ENCODE data around the gene PTPRM. TPM values are rescaled to one million over a fixed set of nuclear protein-coding genes. Genes with fewer than 3 reads are reported as not detected.
A peak's percentile ranks its signal among the peaks of the same experiment; 100 is the strongest.

Gene PTPRM
- total RNA-seq, 1 donor = 84.7 TPM

DNA sequence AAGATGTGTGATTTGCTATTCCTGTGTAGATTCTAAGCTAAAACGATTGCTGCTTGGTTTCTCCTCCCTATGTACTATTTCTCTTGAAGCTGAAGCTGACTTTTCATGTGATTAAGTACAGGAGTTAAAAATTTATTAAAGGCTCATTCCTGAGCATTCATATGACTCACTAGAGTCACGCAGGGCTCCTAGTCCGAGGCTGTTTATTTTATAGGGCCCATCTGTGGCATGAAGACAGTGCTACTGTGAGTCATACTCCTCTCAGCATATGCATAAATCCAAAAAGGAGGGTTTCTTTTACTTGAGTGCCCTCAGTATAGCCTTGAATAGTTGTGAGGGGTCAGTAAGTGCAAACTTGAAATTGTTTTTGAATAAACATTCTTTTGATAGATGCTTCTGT is 378.8 kb downstream of the PTPRM start:
- no peaks in the 10 kb centered on the region for H3K9me3 ChIP-seq (ENCODE audit: low read depth, low read length)
- no peaks in the 10 kb centered on the region for H4K20me1 ChIP-seq (ENCODE audit: insufficient read depth, low read length)
- TF ChIP-seq, protein P1, sequence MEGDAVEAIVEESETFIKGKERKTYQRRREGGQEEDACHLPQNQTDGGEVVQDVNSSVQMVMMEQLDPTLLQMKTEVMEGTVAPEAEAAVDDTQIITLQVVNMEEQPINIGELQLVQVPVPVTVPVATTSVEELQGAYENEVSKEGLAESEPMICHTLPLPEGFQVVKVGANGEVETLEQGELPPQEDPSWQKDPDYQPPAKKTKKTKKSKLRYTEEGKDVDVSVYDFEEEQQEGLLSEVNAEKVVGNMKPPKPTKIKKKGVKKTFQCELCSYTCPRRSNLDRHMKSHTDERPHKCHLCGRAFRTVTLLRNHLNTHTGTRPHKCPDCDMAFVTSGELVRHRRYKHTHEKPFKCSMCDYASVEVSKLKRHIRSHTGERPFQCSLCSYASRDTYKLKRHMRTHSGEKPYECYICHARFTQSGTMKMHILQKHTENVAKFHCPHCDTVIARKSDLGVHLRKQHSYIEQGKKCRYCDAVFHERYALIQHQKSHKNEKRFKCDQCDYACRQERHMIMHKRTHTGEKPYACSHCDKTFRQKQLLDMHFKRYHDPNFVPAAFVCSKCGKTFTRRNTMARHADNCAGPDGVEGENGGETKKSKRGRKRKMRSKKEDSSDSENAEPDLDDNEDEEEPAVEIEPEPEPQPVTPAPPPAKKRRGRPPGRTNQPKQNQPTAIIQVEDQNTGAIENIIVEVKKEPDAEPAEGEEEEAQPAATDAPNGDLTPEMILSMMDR (IDR thresholded peaks at IDR 0.05; ENCODE audit: extremely low read depth, low read depth, low read length) = no peak
- H3K4me2 ChIP-seq (ENCODE audit: insufficient read depth, low read length) = peak overlapping the region; percentile 73
- H3K4me3 ChIP-seq (ENCODE audit: insufficient read depth, low read length) = no peak overlapping the region
- H3K79me2 ChIP-seq (ENCODE audit: insufficient read depth, low read length) = no peaks in the 10 kb centered on the region
- peak overlapping the region; percentile 56 for H3K27ac ChIP-seq (ENCODE audit: low read depth, low read length)
- peak; percentile 89 for DNase-seq (ENCODE audit: insufficient read length, low spot score, missing footprints)
- H3K36me3 ChIP-seq (ENCODE audit: insufficient read depth, low read length) = no peaks in the 10 kb centered on the region
- peaks cover 26% of the 10 kb centered on the region for H3K4me1 ChIP-seq (ENCODE audit: insufficient read depth, low read length)
- H3K27me3 ChIP-seq (ENCODE audit: insufficient read depth, low read length) = no peaks in the 10 kb centered on the region
- no peak overlapping the region for H2AFZ ChIP-seq (ENCODE audit: low read length)

DNA sequence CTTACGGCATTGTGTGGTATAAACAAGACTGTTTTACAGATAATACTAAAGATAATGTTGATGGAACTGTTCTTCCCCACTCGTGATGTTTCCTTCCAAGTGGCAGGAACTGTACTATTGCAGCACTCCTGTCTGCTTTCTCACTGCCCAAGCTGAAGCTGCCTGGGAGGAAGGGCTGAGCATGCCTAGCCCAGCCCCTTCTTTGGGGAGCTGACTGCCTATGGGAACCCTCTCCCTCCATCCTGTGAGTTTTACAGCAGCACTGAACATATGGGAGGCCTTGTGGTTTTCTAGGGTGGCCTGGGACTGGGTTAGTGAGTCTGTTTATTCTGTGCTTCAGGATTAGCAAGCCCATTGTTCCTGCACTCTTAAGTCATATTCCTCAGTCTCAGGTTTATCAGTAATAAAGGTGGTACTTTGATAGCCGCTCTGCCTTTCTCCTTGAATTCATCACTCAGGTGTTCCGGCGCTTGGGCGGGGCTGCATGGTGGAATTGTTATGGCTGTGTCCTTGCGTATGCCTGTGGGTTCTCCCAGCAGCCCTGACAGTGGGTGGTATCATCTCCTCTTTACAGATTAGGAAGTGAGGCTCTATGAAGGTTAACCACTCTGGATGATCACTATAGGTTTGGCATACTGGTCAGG is 379.7 kb downstream of the PTPRM start:
- DNase-seq (ENCODE audit: insufficient read length, low spot score, missing footprints) = peak; percentile 82
- H4K20me1 ChIP-seq (ENCODE audit: insufficient read depth, low read length) = no peaks in the 10 kb centered on the region
- peak overlapping the region; percentile 60 for H3K4me3 ChIP-seq (ENCODE audit: insufficient read depth, low read length)
- H3K36me3 ChIP-seq (ENCODE audit: insufficient read depth, low read length) = no peaks in the 10 kb centered on the region
- H3K9me3 ChIP-seq (ENCODE audit: low read depth, low read length) = no peaks in the 10 kb centered on the region
- H2AFZ ChIP-seq (ENCODE audit: low read length) = peak overlapping the region; percentile 77
- peaks cover 29% of the 10 kb centered on the region for H3K4me1 ChIP-seq (ENCODE audit: insufficient read depth, low read length)
- H3K27ac ChIP-seq (ENCODE audit: low read depth, low read length) = peak overlapping the region; percentile 56
- H3K4me2 ChIP-seq (ENCODE audit: insufficient read depth, low read length) = peak overlapping the region; percentile 73
- H3K79me2 ChIP-seq (ENCODE audit: insufficient read depth, low read length) = no peaks in the 10 kb centered on the region
- no peaks in the 10 kb centered on the region for H3K27me3 ChIP-seq (ENCODE audit: insufficient read depth, low read length)
- TF ChIP-seq, protein P1 (IDR thresholded peaks at IDR 0.05; ENCODE audit: extremely low read depth, low read depth, low read length) = no peak

DNA sequence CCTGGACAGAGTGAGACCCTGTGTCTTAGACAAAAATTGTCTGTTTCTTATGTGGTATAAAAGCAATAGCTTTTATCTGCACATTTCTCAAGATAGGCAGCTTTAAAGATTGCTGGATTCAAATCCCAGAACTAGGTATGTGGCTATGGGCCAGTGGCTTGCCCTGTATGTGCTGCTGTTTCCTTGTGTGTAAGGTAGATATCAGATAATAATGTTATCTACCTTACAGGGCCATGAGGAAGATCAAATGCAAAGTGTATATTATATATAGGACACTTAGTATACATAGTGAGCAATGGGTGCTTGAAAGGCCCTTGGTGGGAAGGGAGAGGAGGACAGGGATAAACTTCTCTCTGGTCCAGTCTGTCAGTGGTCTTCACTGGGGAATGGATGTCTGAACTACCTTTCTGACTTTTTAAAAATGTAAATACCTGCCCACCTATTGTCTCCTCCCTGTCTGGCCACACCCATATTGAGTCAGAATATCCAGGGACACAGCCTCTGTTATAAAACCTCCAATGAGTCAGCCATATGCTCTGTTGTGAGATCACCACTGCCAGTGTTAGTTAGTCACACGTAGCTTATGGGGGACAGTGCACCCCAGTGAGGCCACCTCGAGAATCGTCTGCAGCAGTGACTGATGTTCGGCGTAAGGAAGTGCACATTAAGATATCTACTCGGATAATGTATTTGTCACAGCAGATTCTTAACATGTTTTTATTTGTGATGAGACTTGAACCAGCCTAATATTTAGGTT is 383.4 kb downstream of the PTPRM start:
- TF ChIP-seq, protein P1 (IDR thresholded peaks at IDR 0.05; ENCODE audit: extremely low read depth, low read depth, low read length) = peak; percentile 35
- Histone ChIP-seq H3K79me2 (ENCODE audit: insufficient read depth, low read length) (no peaks in the 10 kb centered on the region), H3K27me3 (ENCODE audit: insufficient read depth, low read length) (no peaks in the 10 kb centered on the region), H3K9me3 (ENCODE audit: low read depth, low read length) (no peaks in the 10 kb centered on the region), H4K20me1 (ENCODE audit: insufficient read depth, low read length) (no peaks in the 10 kb centered on the region), H2AFZ (ENCODE audit: low read length) (no peak overlapping the region), H3K36me3 (ENCODE audit: insufficient read depth, low read length) (no peaks in the 10 kb centered on the region), H3K27ac (ENCODE audit: low read depth, low read length) (peak overlapping the region; percentile 11), H3K4me1 (ENCODE audit: insufficient read depth, low read length) (peaks cover 29% of the 10 kb centered on the region), H3K4me3 (ENCODE audit: insufficient read depth, low read length) (no peak overlapping the region), H3K4me2 (ENCODE audit: insufficient read depth, low read length) (peak overlapping the region; percentile 14)
- peak; percentile 80 for DNase-seq (ENCODE audit: insufficient read length, low spot score, missing footprints)

All from osteoblast (primary cell).